ENCODE data around the gene GID8.

GRCh38 chr20:62963614-62964397, 25.9 kb downstream of the GID8 start:
- no peak for TF ChIP-seq EZH2phosphoT487 (IDR thresholded peaks at IDR 0.05; ENCODE audit: insufficient read depth, low read depth)
- TF ChIP-seq EZH2 (IDR thresholded peaks at IDR 0.05; ENCODE audit: insufficient read depth, poor library complexity, severe bottlenecking), result no peak

All from GM23248 (cell line).